GM19397 (cell line): Measurements from ENCODE around the gene GPR137.

Source experiments
- ATAC-seq: cut with Tn5 transposase; IDR thresholded peaks from one replicate; pipeline ENCODE4 v1.9.1; 2021; ENCODE audit warnings: mild to moderate bottlenecking, moderate library complexity; ENCODE audit not compliant: unreplicated experiment

Gene GPR137

DNA sequence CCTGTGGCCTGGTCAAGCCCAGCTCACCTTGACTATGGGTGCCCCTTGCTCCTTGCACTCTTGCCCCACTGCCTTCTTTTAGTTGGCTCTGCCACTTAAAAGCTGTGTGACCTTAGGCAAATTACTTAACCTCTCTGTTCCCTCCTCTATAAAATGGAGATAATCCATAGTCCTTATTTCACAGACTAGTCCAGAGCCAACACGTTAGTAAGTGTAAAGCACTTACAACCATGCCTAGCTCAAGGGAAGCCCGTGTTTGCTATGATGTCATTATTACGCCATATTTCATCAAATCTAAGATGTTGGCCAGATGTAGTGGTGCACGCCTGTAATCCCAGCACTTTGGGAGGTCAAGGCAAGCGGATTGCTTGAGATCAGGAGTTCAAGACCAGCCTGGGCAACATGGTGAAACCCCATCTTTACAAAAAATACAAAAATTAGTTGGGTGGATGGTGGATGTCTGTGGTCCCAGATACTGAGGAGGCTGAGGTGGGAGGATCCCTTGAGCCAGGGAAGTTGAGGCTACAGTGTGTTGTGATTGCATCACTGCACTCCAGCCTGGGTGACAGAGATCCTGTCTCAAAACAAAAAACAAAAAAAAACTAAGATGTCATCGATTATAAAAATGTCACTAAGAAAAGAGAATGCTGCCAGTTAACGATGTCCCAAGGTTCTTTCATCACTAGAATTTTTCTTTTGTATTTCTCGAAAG, 52.0 kb downstream of the GPR137 start:
- ATAC-seq: no peak

DNA sequence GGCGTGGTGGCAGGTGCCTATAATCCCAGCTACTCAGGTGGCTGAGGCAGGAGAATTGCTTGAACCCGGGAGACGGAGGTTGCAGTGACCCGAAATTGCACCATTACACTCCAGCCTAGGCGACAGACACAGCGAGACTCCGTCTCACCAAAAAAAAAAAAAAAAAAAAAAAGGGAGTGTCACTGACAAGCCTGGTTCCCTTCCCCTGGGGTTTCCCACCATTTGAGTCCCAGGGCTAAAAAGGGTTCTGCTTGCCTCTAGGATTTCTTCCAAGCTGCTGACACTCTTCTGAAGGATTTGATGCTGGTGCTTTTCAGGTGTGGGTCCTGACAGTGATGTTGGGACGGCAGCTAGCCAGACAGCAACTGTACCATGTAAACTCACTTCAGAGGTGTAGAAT, 53.1 kb downstream of the GPR137 start:
- no peak for ATAC-seq
